H7 (cell line): ENCODE results near the gene RBMS1. TPM values are rescaled to one million over a fixed set of nuclear protein-coding genes. Genes with fewer than 3 reads are reported as not detected.
A peak's percentile ranks its signal among the peaks of the same experiment; 100 is the strongest.

Source experiments
- DNase-seq: peaks from one replicate; pipeline ENCODE4 v3.0.0; 2012
- H3K27me3 ChIP-seq: 2 replicates; pipeline ENCODE4 v1.6.0; 2011; ENCODE audit warnings: mild to moderate bottlenecking, low read length; ENCODE audit not compliant: control insufficient read depth, insufficient read depth
- H3K36me3 ChIP-seq: replicated peaks from 2 replicates; pipeline ENCODE4 v1.5.1; 2011; ENCODE audit warnings: low read length; ENCODE audit not compliant: control insufficient read depth, insufficient read depth
- H3K4me3 ChIP-seq: 2 replicates; pipeline ENCODE4 v1.5.1; 2011; ENCODE audit warnings: low read depth, mild to moderate bottlenecking, control low read depth, low read length, moderate library complexity; ENCODE audit not compliant: insufficient read depth
- total RNA-seq: library from RNA; depleted of rRNA; stranded (reverse); fragments of >200 nt; shearing (Covaris generic); gene quantifications from 2 replicates; pipeline ENCODE4 v1.2.3, GENCODE V29; 2014

Gene RBMS1
- total RNA-seq, 1 experiment from 2014 or later, result 46.7 TPM

- no peaks in the 10 kb centered on the region for H3K27me3 ChIP-seq
- no peaks in the 10 kb centered on the region for H3K36me3 ChIP-seq
- H3K4me3 ChIP-seq, result no peak overlapping the region
- no peak for DNase-seq
Observed at GRCh38 chr2:160512491-160512890, 18.9 kb upstream of the RBMS1 start.

GRCh38 chr2:160510617-160511016, 17.0 kb upstream of the RBMS1 start:
- Histone ChIP-seq H3K36me3 (no peaks in the 10 kb centered on the region), H3K27me3 (no peaks in the 10 kb centered on the region), H3K4me3 (no peak overlapping the region)
- DNase-seq, result no peak

- Histone ChIP-seq H3K27me3 (no peaks in the 10 kb centered on the region), H3K4me3 (no peak overlapping the region), H3K36me3 (no peaks in the 10 kb centered on the region)
- no peak for DNase-seq
Observed at GRCh38 chr2:160509016-160509415, 15.4 kb upstream of the RBMS1 start.

GRCh38 chr2:160507464-160507863, 13.9 kb upstream of the RBMS1 start:
- no peak for DNase-seq
- Histone ChIP-seq H3K27me3 (no peaks in the 10 kb centered on the region), H3K36me3 (no peaks in the 10 kb centered on the region), H3K4me3 (no peak overlapping the region)

GRCh38 chr2:160507046-160507407, 13.4 kb upstream of the RBMS1 start:
- no peak for DNase-seq
- no peak overlapping the region for H3K4me3 ChIP-seq
- H3K36me3 ChIP-seq, result no peaks in the 10 kb centered on the region
- H3K27me3 ChIP-seq, result no peaks in the 10 kb centered on the region

GRCh38 chr2:160506371-160507045, 12.9 kb upstream of the RBMS1 start:
- Histone ChIP-seq H3K4me3 (no peak overlapping the region), H3K36me3 (no peaks in the 10 kb centered on the region), H3K27me3 (no peaks in the 10 kb centered on the region)
- DNase-seq, result no peak

- Histone ChIP-seq H3K27me3 (no peaks in the 10 kb centered on the region), H3K4me3 (no peak overlapping the region), H3K36me3 (no peaks in the 10 kb centered on the region)
- DNase-seq, result no peak
Observed at GRCh38 chr2:160505256-160505655, 11.6 kb upstream of the RBMS1 start.

GRCh38 chr2:160502478-160502877, 8.9 kb upstream of the RBMS1 start:
- no peak for DNase-seq
- H3K27me3 ChIP-seq, result no peaks in the 10 kb centered on the region
- H3K36me3 ChIP-seq, result no peaks in the 10 kb centered on the region
- no peak overlapping the region for H3K4me3 ChIP-seq

- no peak for DNase-seq
- Histone ChIP-seq H3K27me3 (no peaks in the 10 kb centered on the region), H3K36me3 (no peaks in the 10 kb centered on the region), H3K4me3 (no peak overlapping the region)
Observed at GRCh38 chr2:160501370-160501769, 7.8 kb upstream of the RBMS1 start.

GRCh38 chr2:160499865-160500264, 6.3 kb upstream of the RBMS1 start:
- Histone ChIP-seq H3K27me3 (no peaks in the 10 kb centered on the region), H3K4me3 (no peak overlapping the region), H3K36me3 (no peaks in the 10 kb centered on the region)
- DNase-seq, result no peak

- Histone ChIP-seq H3K27me3 (no peaks in the 10 kb centered on the region), H3K4me3 (no peak overlapping the region), H3K36me3 (no peaks in the 10 kb centered on the region)
- no peak for DNase-seq
Observed at GRCh38 chr2:160498137-160498536, 4.5 kb upstream of the RBMS1 start.

- no peaks in the 10 kb centered on the region for H3K36me3 ChIP-seq
- H3K4me3 ChIP-seq, result peak overlapping the region; percentile 81
- H3K27me3 ChIP-seq, result no peaks in the 10 kb centered on the region
- no peak for DNase-seq
Observed at GRCh38 chr2:160494201-160494644, 616 bp upstream of the RBMS1 start.

- peak overlapping the region; percentile 81 for H3K4me3 ChIP-seq
- H3K27me3 ChIP-seq, result no peaks in the 10 kb centered on the region
- no peaks in the 10 kb centered on the region for H3K36me3 ChIP-seq
- DNase-seq, result peak; percentile 90
Observed at GRCh38 chr2:160492401-160493226, 993 bp downstream of the RBMS1 start.

GRCh38 chr2:160491911-160492371, 1.7 kb downstream of the RBMS1 start:
- peak overlapping the region; percentile 81 for H3K4me3 ChIP-seq
- DNase-seq, result no peak
- no peaks in the 10 kb centered on the region for H3K27me3 ChIP-seq
- no peaks in the 10 kb centered on the region for H3K36me3 ChIP-seq
